PC-3 (cell line): ENCODE data around the gene GRIN2C. TPM values are rescaled to one million over a fixed set of nuclear protein-coding genes. Genes with fewer than 3 reads are reported as not detected.

Source experiments
- ATAC-seq: fragments of 200-7000 bp; cut with Tn5 transposase; 2 replicates; pipeline ENCODE4 v1.9.1; 2020; ENCODE audit warnings: mild to moderate bottlenecking, moderate library complexity
- BruUV-seq: library from RNA; stranded (reverse); fragments of 400-500 nt; replicated peaks from 2 replicates; lab custom pipeline; 2021; lab: Mats Ljungman, UMichigan
- CTCF ChIA-PET: fragments of 300-600 bp; sonication (Branson Sonifier 250); formaldehyde crosslinking; loops from one replicate; lab custom pipeline; 2022; ENCODE audit warnings: antibody characterized with exemption; lab: Charles Lee
- POLR2A ChIA-PET: fragments of 300-600 bp; sonication (Branson Sonifier 250); formaldehyde crosslinking; loops from one replicate; lab custom pipeline; 2022; ENCODE audit warnings: antibody characterized with exemption; ENCODE audit not compliant: unreplicated experiment; lab: Charles Lee
- DNase-seq: peaks from one replicate; pipeline ENCODE4 v3.0.0-alpha.2; 2015
- H2AFZ ChIP-seq: fragments of 300-600 bp; sonication (generic); 2 replicates; pipeline ENCODE4 v1.6.0; 2016; ENCODE audit warnings: antibody characterized with exemption, low read length
- H3F3A ChIP-seq: fragments of 300-600 bp; sonication (generic); one replicate; pipeline ENCODE4 v1.6.0; 2017; ENCODE audit warnings: antibody characterized with exemption, low read length, control low read depth, mild to moderate bottlenecking; ENCODE audit not compliant: unreplicated experiment
- H3K27ac ChIP-seq: fragments of 300-600 bp; sonication (generic); 2 replicates; pipeline ENCODE4 v1.5.1; 2016; ENCODE audit warnings: mild to moderate bottlenecking, low read length
- H3K27me3 ChIP-seq: fragments of 300-600 bp; sonication (generic); 2 replicates; pipeline ENCODE4 v1.6.1; 2016; ENCODE audit warnings: low read length, mixed read lengths
- H3K36me3 ChIP-seq: fragments of 300-600 bp; sonication (generic); 2 replicates; pipeline ENCODE4 v1.6.1; 2016; ENCODE audit warnings: low read depth, mixed run types, low read length, mixed read lengths
- H3K4me1 ChIP-seq: fragments of 300-600 bp; sonication (generic); 2 replicates; pipeline ENCODE4 v1.5.1; 2016; ENCODE audit warnings: low read length; ENCODE audit not compliant: insufficient read depth
- H3K4me2 ChIP-seq: fragments of 300-600 bp; sonication (generic); 2 replicates; pipeline ENCODE4 v1.6.0; 2016; ENCODE audit warnings: low read length
- H3K4me3 ChIP-seq: fragments of 300-600 bp; sonication (generic); 2 replicates; pipeline ENCODE4 v1.5.1; 2016; ENCODE audit warnings: mild to moderate bottlenecking, low read length, mixed read lengths
- H3K79me2 ChIP-seq: fragments of 300-600 bp; sonication (generic); 2 replicates; pipeline ENCODE4 v1.6.1; 2017; ENCODE audit warnings: low read length, mixed read lengths
- H3K9ac ChIP-seq: fragments of 300-600 bp; sonication (generic); 2 replicates; pipeline ENCODE4 v1.6.0; 2016; ENCODE audit warnings: mild to moderate bottlenecking, low read length
- H3K9me2 ChIP-seq: fragments of 300-600 bp; sonication (generic); replicated peaks from 2 replicates; pipeline ENCODE4 v1.6.1; 2016; ENCODE audit warnings: mixed run types, low read length, mixed read lengths
- H3K9me3 ChIP-seq: fragments of 300-600 bp; sonication (generic); 2 replicates; pipeline ENCODE4 v1.6.1; 2016; ENCODE audit warnings: low read length, mixed read lengths
- H4K20me1 ChIP-seq: fragments of 300-600 bp; sonication (generic); 2 replicates; pipeline ENCODE4 v1.6.1; 2016; ENCODE audit warnings: low read length, mixed read lengths
- EZH2 ChIP-seq: fragments of 300-600 bp; sonication (generic); IDR thresholded peaks from one replicate; pipeline ENCODE4 v1.6.1; 2017; ENCODE audit warnings: antibody characterized with exemption, mild to moderate bottlenecking, low read length; ENCODE audit not compliant: unreplicated experiment
- EZH2phosphoT487 ChIP-seq: fragments of 300-600 bp; sonication (generic); IDR thresholded peaks from 2 replicates; pipeline ENCODE4 v1.6.1; 2018; ENCODE audit warnings: mild to moderate bottlenecking, antibody characterized with exemption, low read length, borderline replicate concordance
- intact Hi-C: fragments of 100-400 bp; cut with micrococcal nuclease; formaldehyde crosslinking; loops from 2 replicates; pipeline ENCODE4 v1.9.0; 2023
- total RNA-seq: library from RNA; depleted of rRNA; stranded (reverse); fragments of >200 nt; gene quantifications from 2 replicates; pipeline ENCODE4 v1.2.3, GENCODE V29; 2014
- TF ChIP-seq, protein P1 (sequence below): fragments of 300-600 bp; sonication (generic); conservative IDR thresholded peaks from 2 replicates; pipeline ENCODE4 v1.5.1; 2017; ENCODE audit warnings: antibody characterized with exemption, low read depth, mild to moderate bottlenecking, low read length

Gene GRIN2C
- total RNA-seq, 1 experiment from 2014 or later: 0.04 TPM

DNA sequence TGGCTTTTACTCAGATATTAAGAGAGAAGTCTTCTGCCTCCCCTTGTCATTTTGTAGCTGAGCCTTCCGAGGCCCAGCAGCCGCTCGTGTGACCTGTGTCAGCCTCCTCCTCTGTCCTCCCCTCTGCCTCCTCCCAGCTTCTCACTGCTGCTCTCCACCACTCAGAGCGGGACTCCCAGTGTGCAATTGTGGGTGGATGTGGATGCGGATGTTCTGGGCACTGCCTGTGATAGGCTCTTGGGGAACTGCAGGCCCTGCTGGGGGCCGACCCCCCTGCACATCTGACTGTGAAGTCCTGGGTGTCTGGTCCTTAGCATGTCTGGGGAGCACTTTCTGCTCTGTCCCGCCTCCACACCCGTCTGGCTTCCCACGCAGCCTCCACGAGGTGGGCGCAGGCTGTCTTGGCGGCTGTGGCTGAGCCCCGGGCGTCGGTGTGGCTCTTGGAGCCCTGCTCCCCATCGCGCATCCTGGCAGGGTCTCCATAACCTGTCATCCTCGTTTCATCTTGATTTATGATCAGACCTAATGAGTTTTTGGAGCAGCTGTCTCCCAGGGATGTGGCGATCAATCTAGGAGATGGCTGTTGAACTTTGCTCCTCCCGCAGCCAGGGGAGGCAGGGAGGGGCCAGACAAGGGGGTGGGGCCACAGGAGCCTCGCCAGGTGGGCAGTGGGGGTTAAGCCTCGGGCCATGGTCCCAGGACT lies 28.1 kb downstream of the GRIN2C start:
- Histone ChIP-seq H3K27me3 (no peaks in the 10 kb centered on the region), H3K4me1 (no peaks in the 10 kb centered on the region), H3K27ac (no peak overlapping the region), H3K9me2 (no peaks in the 10 kb centered on the region), H2AFZ (no peak overlapping the region), H3F3A (no peaks in the 10 kb centered on the region), H3K9ac (no peak overlapping the region), H3K4me2 (no peak overlapping the region), H3K4me3 (no peak overlapping the region), H4K20me1 (no peaks in the 10 kb centered on the region), H3K36me3 (no peaks in the 10 kb centered on the region), H3K79me2 (no peaks in the 10 kb centered on the region), H3K9me3 (no peaks in the 10 kb centered on the region)
- no TSS peak for BruUV-seq
- DNase-seq: no peak
- POLR2A ChIA-PET: no interaction called here
- intact Hi-C loops: no loop called here
- CTCF ChIA-PET: interaction anchor here (0.5 kb wide), 1 partner anchor 184 kb away, joined by 7 read pairs; no protein-coding TSS in a partner anchor
- TF ChIP-seq, protein P1, sequence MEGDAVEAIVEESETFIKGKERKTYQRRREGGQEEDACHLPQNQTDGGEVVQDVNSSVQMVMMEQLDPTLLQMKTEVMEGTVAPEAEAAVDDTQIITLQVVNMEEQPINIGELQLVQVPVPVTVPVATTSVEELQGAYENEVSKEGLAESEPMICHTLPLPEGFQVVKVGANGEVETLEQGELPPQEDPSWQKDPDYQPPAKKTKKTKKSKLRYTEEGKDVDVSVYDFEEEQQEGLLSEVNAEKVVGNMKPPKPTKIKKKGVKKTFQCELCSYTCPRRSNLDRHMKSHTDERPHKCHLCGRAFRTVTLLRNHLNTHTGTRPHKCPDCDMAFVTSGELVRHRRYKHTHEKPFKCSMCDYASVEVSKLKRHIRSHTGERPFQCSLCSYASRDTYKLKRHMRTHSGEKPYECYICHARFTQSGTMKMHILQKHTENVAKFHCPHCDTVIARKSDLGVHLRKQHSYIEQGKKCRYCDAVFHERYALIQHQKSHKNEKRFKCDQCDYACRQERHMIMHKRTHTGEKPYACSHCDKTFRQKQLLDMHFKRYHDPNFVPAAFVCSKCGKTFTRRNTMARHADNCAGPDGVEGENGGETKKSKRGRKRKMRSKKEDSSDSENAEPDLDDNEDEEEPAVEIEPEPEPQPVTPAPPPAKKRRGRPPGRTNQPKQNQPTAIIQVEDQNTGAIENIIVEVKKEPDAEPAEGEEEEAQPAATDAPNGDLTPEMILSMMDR: no peak
- TF ChIP-seq EZH2: no peak
- TF ChIP-seq EZH2phosphoT487: no peak
- no peak for ATAC-seq

DNA sequence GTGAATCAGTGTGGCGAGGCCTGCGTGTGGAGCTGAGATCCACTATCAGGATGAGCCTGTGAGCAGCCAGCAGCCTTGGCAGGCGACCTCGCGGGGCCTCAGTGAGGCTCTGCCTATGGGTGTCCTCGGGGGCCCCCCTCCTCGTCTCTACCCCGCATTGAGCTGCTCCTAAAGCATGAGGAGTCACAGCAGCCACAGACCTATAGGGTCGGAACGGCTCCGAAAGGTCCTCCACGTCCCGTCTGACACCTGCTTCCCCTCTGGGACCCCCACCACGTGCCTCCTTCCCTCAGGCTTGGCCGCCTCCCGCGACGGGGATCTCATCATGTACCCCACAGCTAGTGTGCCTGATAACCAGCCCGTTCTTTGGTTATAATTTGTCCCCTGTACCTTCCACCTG lies 28.8 kb downstream of the GRIN2C start:
- Histone ChIP-seq H4K20me1 (no peaks in the 10 kb centered on the region), H2AFZ (no peak overlapping the region), H3K4me3 (no peak overlapping the region), H3K79me2 (no peaks in the 10 kb centered on the region), H3F3A (no peaks in the 10 kb centered on the region), H3K9ac (no peak overlapping the region), H3K9me2 (no peaks in the 10 kb centered on the region), H3K36me3 (no peaks in the 10 kb centered on the region), H3K4me2 (no peak overlapping the region), H3K9me3 (no peaks in the 10 kb centered on the region), H3K4me1 (no peaks in the 10 kb centered on the region), H3K27me3 (no peaks in the 10 kb centered on the region), H3K27ac (no peak overlapping the region)
- TF ChIP-seq EZH2: no peak
- no peak for TF ChIP-seq EZH2phosphoT487
- TF ChIP-seq, protein P1: no peak
- no TSS peak for BruUV-seq
- CTCF ChIA-PET: no interaction called here
- intact Hi-C loops: no loop called here
- DNase-seq (no peak), ATAC-seq (no peak)
- POLR2A ChIA-PET: no interaction called here

DNA sequence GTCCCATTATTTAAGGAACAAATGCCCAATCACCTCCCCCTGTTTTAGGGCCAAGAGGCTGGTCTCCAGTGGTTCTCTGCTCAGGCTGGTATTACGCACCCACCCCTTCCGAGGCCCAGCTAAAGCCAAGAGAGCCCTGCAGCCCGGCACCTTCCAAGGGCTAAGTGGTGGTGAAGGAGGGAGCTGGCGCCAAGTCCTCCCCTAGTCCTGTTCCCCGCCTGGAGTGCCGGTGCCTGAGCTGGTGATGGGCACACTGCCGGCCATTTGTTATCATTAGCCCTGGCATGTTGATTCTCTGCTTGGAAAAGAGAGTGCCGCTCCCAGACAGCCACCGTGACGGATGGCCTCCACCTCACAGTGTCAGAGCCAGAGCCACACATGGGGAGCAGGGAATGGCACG lies 31.9 kb downstream of the GRIN2C start:
- no peaks in the 10 kb centered on the region for H4K20me1 ChIP-seq
- no peaks in the 10 kb centered on the region for H3K36me3 ChIP-seq
- no peak overlapping the region for H3K4me3 ChIP-seq
- no TSS peak for BruUV-seq
- ATAC-seq (no peak), DNase-seq (no peak)
- no peaks in the 10 kb centered on the region for H3K9me3 ChIP-seq
- no peaks in the 10 kb centered on the region for H3K4me1 ChIP-seq
- intact Hi-C loops: no loop called here
- CTCF ChIA-PET: no interaction called here
- H3K79me2 ChIP-seq: no peaks in the 10 kb centered on the region
- TF ChIP-seq, protein P1: no peak
- TF ChIP-seq EZH2phosphoT487 (no peak), EZH2 (no peak)
- H3K4me2 ChIP-seq: no peak overlapping the region
- POLR2A ChIA-PET: no interaction called here
- no peak overlapping the region for H3K27ac ChIP-seq
- no peaks in the 10 kb centered on the region for H3K27me3 ChIP-seq
- H3K9ac ChIP-seq: no peak overlapping the region
- H3K9me2 ChIP-seq: no peaks in the 10 kb centered on the region
- no peaks in the 10 kb centered on the region for H3F3A ChIP-seq
- no peak overlapping the region for H2AFZ ChIP-seq
